ENCODE data around the gene DGCR8.

DNA sequence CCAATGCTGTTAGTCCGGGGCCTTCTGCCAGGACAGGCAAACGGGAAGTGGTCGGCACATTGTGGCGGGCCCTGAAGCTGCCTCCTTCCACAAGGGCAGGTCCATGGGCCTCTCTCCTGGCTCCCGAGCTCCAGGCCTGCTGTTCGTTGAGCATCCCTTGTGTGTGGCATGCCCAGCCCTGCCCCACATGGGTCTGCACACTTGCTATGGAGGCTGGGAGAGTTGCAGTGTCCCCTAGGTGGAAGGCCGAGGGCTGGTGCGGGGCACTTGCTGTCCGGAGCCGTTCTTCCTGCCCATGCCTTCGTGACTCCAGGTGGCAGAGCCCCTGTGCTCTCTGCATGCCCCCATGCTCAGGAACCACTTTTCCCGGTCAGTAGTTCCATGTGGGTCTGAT is 26.0 kb upstream of the DGCR8 start:
- TF ChIP-seq, protein P1, sequence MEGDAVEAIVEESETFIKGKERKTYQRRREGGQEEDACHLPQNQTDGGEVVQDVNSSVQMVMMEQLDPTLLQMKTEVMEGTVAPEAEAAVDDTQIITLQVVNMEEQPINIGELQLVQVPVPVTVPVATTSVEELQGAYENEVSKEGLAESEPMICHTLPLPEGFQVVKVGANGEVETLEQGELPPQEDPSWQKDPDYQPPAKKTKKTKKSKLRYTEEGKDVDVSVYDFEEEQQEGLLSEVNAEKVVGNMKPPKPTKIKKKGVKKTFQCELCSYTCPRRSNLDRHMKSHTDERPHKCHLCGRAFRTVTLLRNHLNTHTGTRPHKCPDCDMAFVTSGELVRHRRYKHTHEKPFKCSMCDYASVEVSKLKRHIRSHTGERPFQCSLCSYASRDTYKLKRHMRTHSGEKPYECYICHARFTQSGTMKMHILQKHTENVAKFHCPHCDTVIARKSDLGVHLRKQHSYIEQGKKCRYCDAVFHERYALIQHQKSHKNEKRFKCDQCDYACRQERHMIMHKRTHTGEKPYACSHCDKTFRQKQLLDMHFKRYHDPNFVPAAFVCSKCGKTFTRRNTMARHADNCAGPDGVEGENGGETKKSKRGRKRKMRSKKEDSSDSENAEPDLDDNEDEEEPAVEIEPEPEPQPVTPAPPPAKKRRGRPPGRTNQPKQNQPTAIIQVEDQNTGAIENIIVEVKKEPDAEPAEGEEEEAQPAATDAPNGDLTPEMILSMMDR (IDR thresholded peaks at IDR 0.05 in 8 of 11, conservative IDR thresholded peaks at IDR 0.05 in 3 of 11), result no peak
- TF ChIP-seq POLR2AphosphoS5 (IDR thresholded peaks at IDR 0.05) (peak in 1 of 3 donors; percentile 28), POLR2A (IDR thresholded peaks at IDR 0.05) (no peak)

Measured in spleen (tissue), 7 donors.